ENCODE measurements around the gene TIGD7. TPM values are rescaled to one million over a fixed set of nuclear protein-coding genes. Genes with fewer than 3 reads are reported as not detected.
"Not testable (repeated sequence)": the region's sequence is repeated elsewhere in the genome, so short reads cannot be mapped to it uniquely, and the experiment has no call there.

The TIGD7 gene
- total and polyA plus RNA-seq, 2 of the 8 experiments (the other 6 are each of a cell fraction or from before 2014, with no cell fraction given): 3.0 to 8.9 TPM

- DNase-seq (ENCODE audit: low read depth in 1 of 2, low spot score in 2 of 2); H2AK5ac ChIP-seq (ENCODE audit: low read depth, low read length); H4K5ac ChIP-seq (ENCODE audit: insufficient read length, low read depth, low read length); POLR2A ChIA-PET (ENCODE audit: partially characterized antibody); H4K91ac ChIP-seq (replicated peaks; ENCODE audit: insufficient read length, low read length); H3K27me3 ChIP-seq (replicated peaks in 1 of 4; ENCODE audit: control insufficient read depth in 3 of 4, extremely low read depth in 1 of 4, insufficient read depth in 3 of 4, low read length in 3 of 4); CTCF ChIA-PET (ENCODE audit: partially characterized antibody); H3K4me2 ChIP-seq (ENCODE audit: insufficient read depth in 1 of 2, low read depth in 2 of 2, low read length in 2 of 2); H3K4ac ChIP-seq (replicated peaks; ENCODE audit: insufficient read length, low read depth, low read length); H2BK15ac ChIP-seq (ENCODE audit: low read length); H3K27ac ChIP-seq (ENCODE audit: low read depth, low read length); H2BK20ac ChIP-seq (ENCODE audit: low read length); H3K14ac ChIP-seq (ENCODE audit: insufficient read length); H3K4me1 ChIP-seq (replicated peaks in 1 of 4; ENCODE audit: control insufficient read depth in 3 of 4, insufficient read depth in 4 of 4, low read length in 3 of 4); H3K18ac ChIP-seq (ENCODE audit: extremely low read depth, low read length); FAIRE-seq; H3K23ac ChIP-seq (ENCODE audit: insufficient read length); H2BK12ac ChIP-seq (ENCODE audit: low read depth, low read length); H3K79me1 ChIP-seq (ENCODE audit: low read depth, low read length); H2BK5ac ChIP-seq (ENCODE audit: low read depth, low read length); H3K4me3 ChIP-seq (ENCODE audit: extremely low read depth in 1 of 4, insufficient read depth in 2 of 4, low read depth in 3 of 4, low read length in 4 of 4); H3K79me2 ChIP-seq (ENCODE audit: control insufficient read depth in 1 of 2, insufficient read depth in 2 of 2, low read length in 2 of 2); H3K36me3 ChIP-seq (ENCODE audit: control insufficient read depth in 2 of 4, insufficient read depth in 4 of 4, low read length in 3 of 4); H3K56ac ChIP-seq (replicated peaks; ENCODE audit: insufficient read length, low read depth, low read length); H2BK120ac ChIP-seq (replicated peaks; ENCODE audit: low read depth, low read length); H3K9me3 ChIP-seq (ENCODE audit: insufficient read depth in 2 of 2, low read depth in 1 of 2, low read length in 1 of 2); H4K20me1 ChIP-seq (replicated peaks in 1 of 2; ENCODE audit: control insufficient read depth in 1 of 2, insufficient read depth in 2 of 2, low read length in 2 of 2); H4K8ac ChIP-seq (ENCODE audit: extremely low read depth, insufficient read depth, low read length); H2AFZ ChIP-seq (ENCODE audit: low read length); H3K23me2 ChIP-seq (ENCODE audit: low read depth, low read length); H3K9ac ChIP-seq (replicated peaks in 1 of 4; ENCODE audit: extremely low read depth in 1 of 4, low read depth in 3 of 4, low read length in 3 of 4): not testable (repeated sequence)
- WGBS, 2 experiments (ENCODE audit: extremely low coverage in 1 of 2, insufficient coverage in 1 of 2, insufficient read length in 1 of 2, insufficient replicate concordance in 2 of 2, low coverage in 1 of 2, low lambda C conversion rate in 2 of 2, missing lambda C conversion rate in 1 of 2): 85% methylated on average over 7 of the region's 22 CpGs; no CpG with 5 or more reads in 1 of the 2 experiments
These were observed 33.9 kb downstream of the TIGD7 start for GRCh38 chr16:3271281-3271680.

- H4K91ac ChIP-seq (replicated peaks; ENCODE audit: insufficient read length, low read length); FAIRE-seq; H3K14ac ChIP-seq (ENCODE audit: insufficient read length); H2AK5ac ChIP-seq (ENCODE audit: low read depth, low read length); H2BK5ac ChIP-seq (ENCODE audit: low read depth, low read length); H3K79me2 ChIP-seq (ENCODE audit: control insufficient read depth in 1 of 2, insufficient read depth in 2 of 2, low read length in 2 of 2); H3K4me2 ChIP-seq (ENCODE audit: insufficient read depth in 1 of 2, low read depth in 2 of 2, low read length in 2 of 2); H3K23me2 ChIP-seq (ENCODE audit: low read depth, low read length); H3K23ac ChIP-seq (ENCODE audit: insufficient read length); H3K79me1 ChIP-seq (ENCODE audit: low read depth, low read length); H3K18ac ChIP-seq (ENCODE audit: extremely low read depth, low read length); H2BK12ac ChIP-seq (ENCODE audit: low read depth, low read length); H2BK120ac ChIP-seq (replicated peaks; ENCODE audit: low read depth, low read length); H3K56ac ChIP-seq (replicated peaks; ENCODE audit: insufficient read length, low read depth, low read length); POLR2A ChIA-PET (ENCODE audit: partially characterized antibody); H3K36me3 ChIP-seq (ENCODE audit: control insufficient read depth in 2 of 4, insufficient read depth in 4 of 4, low read length in 3 of 4); H4K20me1 ChIP-seq (replicated peaks in 1 of 2; ENCODE audit: control insufficient read depth in 1 of 2, insufficient read depth in 2 of 2, low read length in 2 of 2); H4K8ac ChIP-seq (ENCODE audit: extremely low read depth, insufficient read depth, low read length); H3K4me1 ChIP-seq (replicated peaks in 1 of 4; ENCODE audit: control insufficient read depth in 3 of 4, insufficient read depth in 4 of 4, low read length in 3 of 4); H3K27me3 ChIP-seq (replicated peaks in 1 of 4; ENCODE audit: control insufficient read depth in 3 of 4, extremely low read depth in 1 of 4, insufficient read depth in 3 of 4, low read length in 3 of 4); H2AFZ ChIP-seq (ENCODE audit: low read length); DNase-seq (ENCODE audit: low read depth in 1 of 2, low spot score in 2 of 2); H3K9ac ChIP-seq (replicated peaks in 1 of 4; ENCODE audit: extremely low read depth in 1 of 4, low read depth in 3 of 4, low read length in 3 of 4); H2BK20ac ChIP-seq (ENCODE audit: low read length); H2BK15ac ChIP-seq (ENCODE audit: low read length); H3K4me3 ChIP-seq (ENCODE audit: extremely low read depth in 1 of 4, insufficient read depth in 2 of 4, low read depth in 3 of 4, low read length in 4 of 4); H3K9me3 ChIP-seq (ENCODE audit: insufficient read depth in 2 of 2, low read depth in 1 of 2, low read length in 1 of 2); H4K5ac ChIP-seq (ENCODE audit: insufficient read length, low read depth, low read length); H3K4ac ChIP-seq (replicated peaks; ENCODE audit: insufficient read length, low read depth, low read length); H3K27ac ChIP-seq (ENCODE audit: low read depth, low read length): not testable (repeated sequence)
- CTCF ChIA-PET (ENCODE audit: partially characterized antibody): interaction anchor here (0.7 kb wide), 1 partner anchor 33 kb away, joined by 4 read pairs; no protein-coding TSS in a partner anchor
- 80% methylated on average over 4 of the region's 5 CpGs; no CpG with 5 or more reads in 1 of the 2 experiments for WGBS, 2 experiments (ENCODE audit: extremely low coverage in 1 of 2, insufficient coverage in 1 of 2, insufficient read length in 1 of 2, insufficient replicate concordance in 2 of 2, low coverage in 1 of 2, low lambda C conversion rate in 2 of 2, missing lambda C conversion rate in 1 of 2)
These were observed 34.5 kb downstream of the TIGD7 start for GRCh38 chr16:3270718-3271117.
